Stomach (tissue), 9 donors: Measurements from ENCODE around the gene SLC26A9. TPM values are rescaled to one million over a fixed set of nuclear protein-coding genes. Genes with fewer than 3 reads are reported as not detected.

Experiments used
- DNase-seq, 2 donors: peaks; one replicate each; pipeline versions ENCODE4 v3.0.0 to v3.0.0-alpha.2; 2013 to 2019
- H3K27ac ChIP-seq, 5 donors: fragments of 200-600 bp in 4 of 5; sonication (generic) in 4 of 5; one replicate each; pipeline ENCODE4 v1.5.1; 2013 to 2019; ENCODE audit warnings: mild to moderate bottlenecking in 1 of 5, moderate library complexity in 1 of 5
- H3K27me3 ChIP-seq, 3 donors: fragments of 200-600 bp; sonication (generic); one replicate each; pipeline ENCODE4 v1.5.1; 2017 to 2019; ENCODE audit warnings: mixed run types in 1 of 3
- H3K36me3 ChIP-seq, 4 donors: fragments of 200-600 bp; sonication (generic); 1 replicate in 3 of 4; 2 replicates in 1 of 4; pipeline ENCODE4 v1.5.1; 2016 to 2019
- H3K4me1 ChIP-seq, 4 donors: fragments of 200-600 bp; sonication (generic); one replicate each; pipeline ENCODE4 v1.5.1; 2016 to 2019
- H3K4me3 ChIP-seq, 4 donors: fragments of 200-600 bp; sonication (generic) in 3 of 4; one replicate each; pipeline ENCODE4 v1.5.1; 2016 to 2019; ENCODE audit warnings: mild to moderate bottlenecking in 1 of 4
- H3K9me3 ChIP-seq, 4 donors: fragments of 200-600 bp; sonication (generic); one replicate each; pipeline ENCODE4 v1.5.1; 2016 to 2019
- EP300 ChIP-seq: sonication (generic); formaldehyde crosslinking; IDR thresholded peaks from one replicate; pipeline ENCODE4 v1.6.1; 2017; ENCODE audit warnings: antibody characterized with exemption
- POLR2A ChIP-seq, 4 donors: fragments of 450-650 bp; IDR thresholded peaks; one replicate each; pipeline ENCODE4 v1.6.1; 2016; ENCODE audit warnings: antibody characterized with exemption in 4 of 4, control low read depth in 2 of 4, mild to moderate bottlenecking in 1 of 4, moderate library complexity in 1 of 4
- POLR2AphosphoS5 ChIP-seq, 3 donors: sonication (generic); formaldehyde crosslinking; IDR thresholded peaks; one replicate each; pipeline ENCODE4 v1.6.1; 2016; ENCODE audit warnings: antibody characterized with exemption in 3 of 3
- WGBS, 5 donors: extraction: QIAGEN DNeasy Blood & Tissue Kit in 3 of 5; methylation state at CpG; one replicate each; pipeline versions ENCODE4 v1.1.5 to v1.1.7; 2013 to 2018; 5-methylcytosine and 5-hydroxymethylcytosine counted together
- intact Hi-C: fragments of 100-400 bp; cut with DNase I; formaldehyde crosslinking; loops from one replicate; pipeline ENCODE4 v1.15.1; 2023; ENCODE audit warnings: low total_unique reads
- polyA plus RNA-seq, 3 donors: library from polyadenylated mRNA; stranded (reverse); fragments of 200-250 nt; gene quantifications; one replicate each; pipeline ENCODE4 v1.2.3, GENCODE V29; 2013
- total RNA-seq, 5 donors: library from RNA; depleted of rRNA; stranded (reverse); fragments of >200 nt; gene quantifications; one replicate each; pipeline versions ENCODE4 v1.1.0 to v1.2.3, GENCODE V29; 2014 to 2016
- TF ChIP-seq, protein P1 (sequence below), 7 experiments: fragments of 450-650 bp in 4 of 7; fragments of 200-600 bp in 3 of 7; sonication (generic) in 3 of 7; IDR thresholded peaks; one replicate each; pipeline ENCODE4 v1.5.1; 2016 to 2019; ENCODE audit warnings: antibody characterized with exemption in 7 of 7, control low read depth in 2 of 7, mild to moderate bottlenecking in 1 of 7
- donor health status: healthy with polysubstance abuse.
- donor health status: Bipolar disorder and iron deficiency.
- donor health status: healthy.

SLC26A9 gene
- total and polyA plus RNA-seq, 8 donors: 7.9 to 63.0 (median 30.0) TPM; not detected in 1

DNA sequence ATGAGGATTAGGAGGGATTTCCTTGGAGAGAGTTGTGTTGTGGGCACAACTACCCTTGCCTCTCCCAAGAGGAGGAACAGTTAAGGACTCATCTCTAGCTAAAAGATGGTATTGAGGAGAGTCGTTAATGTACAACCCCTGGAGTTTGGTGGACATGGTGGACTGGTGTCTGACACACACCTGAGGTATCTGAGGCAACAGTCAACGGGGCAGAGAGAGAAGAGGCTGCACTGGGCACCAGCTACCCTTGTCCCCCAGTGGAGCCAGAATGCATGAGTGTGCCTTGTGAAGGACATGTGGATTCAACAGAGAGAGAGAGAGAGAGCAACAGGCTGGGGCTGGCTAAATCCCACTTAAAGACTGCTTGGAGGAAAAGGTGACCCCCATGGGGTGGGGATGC is 47.0 kb upstream of the SLC26A9 start:
- intact Hi-C loops: no loop called here
- no peaks in the 10 kb centered on the region for H3K27me3 ChIP-seq
- 78 to 91% (median 89%) methylated on average over 2 of the region's 2 CpGs for WGBS, 5 donors
- H3K9me3 ChIP-seq: no peaks in the 10 kb centered on the region
- TF ChIP-seq POLR2A (IDR thresholded peaks at IDR 0.05) (no peak), EP300 (no peak), POLR2AphosphoS5 (IDR thresholded peaks at IDR 0.05) (no peak)
- TF ChIP-seq, protein P1, sequence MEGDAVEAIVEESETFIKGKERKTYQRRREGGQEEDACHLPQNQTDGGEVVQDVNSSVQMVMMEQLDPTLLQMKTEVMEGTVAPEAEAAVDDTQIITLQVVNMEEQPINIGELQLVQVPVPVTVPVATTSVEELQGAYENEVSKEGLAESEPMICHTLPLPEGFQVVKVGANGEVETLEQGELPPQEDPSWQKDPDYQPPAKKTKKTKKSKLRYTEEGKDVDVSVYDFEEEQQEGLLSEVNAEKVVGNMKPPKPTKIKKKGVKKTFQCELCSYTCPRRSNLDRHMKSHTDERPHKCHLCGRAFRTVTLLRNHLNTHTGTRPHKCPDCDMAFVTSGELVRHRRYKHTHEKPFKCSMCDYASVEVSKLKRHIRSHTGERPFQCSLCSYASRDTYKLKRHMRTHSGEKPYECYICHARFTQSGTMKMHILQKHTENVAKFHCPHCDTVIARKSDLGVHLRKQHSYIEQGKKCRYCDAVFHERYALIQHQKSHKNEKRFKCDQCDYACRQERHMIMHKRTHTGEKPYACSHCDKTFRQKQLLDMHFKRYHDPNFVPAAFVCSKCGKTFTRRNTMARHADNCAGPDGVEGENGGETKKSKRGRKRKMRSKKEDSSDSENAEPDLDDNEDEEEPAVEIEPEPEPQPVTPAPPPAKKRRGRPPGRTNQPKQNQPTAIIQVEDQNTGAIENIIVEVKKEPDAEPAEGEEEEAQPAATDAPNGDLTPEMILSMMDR (IDR thresholded peaks at IDR 0.05): no peak
- no peak for DNase-seq
- no peak overlapping the region for H3K4me3 ChIP-seq
- peaks cover 0 to 47% (median 31%) of the 10 kb centered on the region in 4 donors for H3K36me3 ChIP-seq
- peaks cover 0 to 10% (median 3%) of the 10 kb centered on the region in 4 donors for H3K4me1 ChIP-seq
- H3K27ac ChIP-seq: no peak overlapping the region

DNA sequence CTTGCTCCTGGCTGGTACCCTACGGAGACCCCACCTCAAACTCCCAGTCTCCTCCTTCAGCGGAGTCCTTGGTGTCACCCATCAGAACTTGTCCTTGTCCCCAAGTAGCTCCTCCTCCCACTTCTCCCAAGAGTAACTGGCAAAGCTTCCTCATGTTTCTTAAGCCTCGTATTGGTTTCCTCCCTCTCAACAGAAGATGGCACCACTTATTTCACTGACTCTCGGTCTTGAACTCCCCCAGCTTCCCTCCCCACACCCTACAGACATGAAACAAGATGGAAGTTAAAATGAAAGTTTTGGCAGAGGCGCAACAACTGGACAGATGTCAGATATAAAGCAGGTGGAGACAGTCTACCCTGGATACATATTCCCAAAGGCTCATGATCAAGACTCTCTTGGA is 46.5 kb upstream of the SLC26A9 start:
- Histone ChIP-seq H3K36me3 (peaks cover 0 to 47% (median 31%) of the 10 kb centered on the region in 4 donors), H3K27me3 (no peaks in the 10 kb centered on the region), H3K4me3 (no peak overlapping the region), H3K27ac (no peak overlapping the region), H3K4me1 (peaks cover 0 to 10% (median 3%) of the 10 kb centered on the region in 4 donors), H3K9me3 (no peaks in the 10 kb centered on the region)
- TF ChIP-seq, protein P1 (IDR thresholded peaks at IDR 0.05): no peak
- TF ChIP-seq POLR2A (IDR thresholded peaks at IDR 0.05) (no peak), POLR2AphosphoS5 (IDR thresholded peaks at IDR 0.05) (no peak), EP300 (no peak)
- no peak for DNase-seq
- WGBS, 5 donors: 75 to 82% (median 79%) methylated on average over 5 of the region's 5 CpGs
- intact Hi-C loops: no loop called here

DNA sequence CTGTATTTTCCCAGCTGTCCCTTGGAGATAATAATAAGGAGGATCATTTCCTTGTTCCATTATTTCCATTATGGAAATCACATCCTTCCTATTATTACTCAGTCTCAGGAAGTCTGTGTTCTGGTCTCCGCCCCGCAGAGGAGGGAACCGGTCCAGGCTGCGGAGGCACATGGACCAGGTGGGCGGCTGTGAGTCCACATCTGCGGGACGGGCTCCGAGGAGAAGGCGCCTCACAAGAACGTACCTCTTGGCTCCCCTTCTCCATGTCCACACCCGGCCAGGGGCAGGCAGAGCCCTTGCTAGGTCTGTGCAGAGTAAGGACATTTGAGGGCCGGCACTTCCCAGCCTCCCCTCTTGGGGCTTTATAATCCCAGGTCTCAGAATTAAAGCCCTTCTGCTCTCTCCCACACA is 45.3 kb upstream of the SLC26A9 start:
- Histone ChIP-seq H3K36me3 (peaks cover 0 to 47% (median 28%) of the 10 kb centered on the region in 4 donors), H3K4me1 (peaks cover 0 to 16% (median 3%) of the 10 kb centered on the region in 4 donors), H3K27ac (no peak overlapping the region), H3K9me3 (no peaks in the 10 kb centered on the region), H3K4me3 (no peak overlapping the region), H3K27me3 (no peaks in the 10 kb centered on the region)
- intact Hi-C loops: no loop called here
- 67 to 79% (median 76%) methylated on average over 12 of the region's 12 CpGs for WGBS, 5 donors
- no peak for DNase-seq
- TF ChIP-seq, protein P1 (IDR thresholded peaks at IDR 0.05): no peak
- no peak for TF ChIP-seq EP300
- no peak for TF ChIP-seq POLR2A (IDR thresholded peaks at IDR 0.05)
- no peak for TF ChIP-seq POLR2AphosphoS5 (IDR thresholded peaks at IDR 0.05)

DNA sequence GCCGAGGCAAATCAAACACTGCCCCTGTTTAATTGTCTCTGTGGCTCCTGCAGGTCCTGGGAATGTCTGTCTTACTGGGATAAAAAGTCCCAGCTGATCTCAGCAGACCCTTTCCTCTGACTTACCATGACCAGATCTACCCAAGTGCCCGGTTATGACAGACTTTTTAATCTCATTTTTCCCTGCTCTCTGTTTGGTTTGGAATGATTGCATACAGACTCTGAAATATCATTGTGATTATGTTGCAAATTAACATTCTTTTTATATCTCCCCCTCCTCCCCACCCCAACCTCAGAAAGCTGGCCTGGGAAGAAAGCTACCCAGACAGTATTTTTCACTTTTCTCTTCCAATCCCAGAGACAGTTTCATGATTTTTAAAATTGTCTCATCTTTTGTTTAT is 43.6 kb upstream of the SLC26A9 start:
- no peak overlapping the region for H3K4me3 ChIP-seq
- no peaks in the 10 kb centered on the region for H3K27me3 ChIP-seq
- DNase-seq: no peak
- no peak for TF ChIP-seq EP300
- intact Hi-C loops: no loop called here
- 31 to 46% (median 42%) methylated on average over 2 of the region's 2 CpGs for WGBS, 5 donors
- no peaks in the 10 kb centered on the region for H3K9me3 ChIP-seq
- H3K27ac ChIP-seq: no peak overlapping the region
- H3K4me1 ChIP-seq: peaks cover 0 to 16% (median 3%) of the 10 kb centered on the region in 4 donors
- peaks cover 0 to 35% (median 17%) of the 10 kb centered on the region in 4 donors for H3K36me3 ChIP-seq

DNA sequence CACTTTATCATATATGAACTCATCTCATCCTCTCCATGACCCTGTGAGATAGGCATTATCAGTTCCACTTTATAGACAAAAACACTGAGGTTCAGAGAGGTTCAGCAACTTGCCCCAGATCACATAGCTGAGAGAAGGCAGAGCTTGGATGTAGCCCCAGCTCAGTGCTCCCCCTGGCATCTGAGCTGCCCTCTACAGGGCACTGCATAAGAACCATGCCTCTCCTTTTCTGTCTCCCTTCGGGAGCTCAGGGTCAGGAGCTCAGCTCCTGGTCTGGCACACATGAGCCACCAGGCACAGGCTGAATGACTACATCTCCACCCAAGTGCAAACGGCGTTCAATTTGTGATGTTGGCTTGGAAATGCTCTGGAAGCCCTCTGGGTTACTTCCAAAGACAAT is 43.0 kb upstream of the SLC26A9 start:
- Histone ChIP-seq H3K36me3 (peaks cover 0 to 31% (median 12%) of the 10 kb centered on the region in 4 donors), H3K27me3 (no peaks in the 10 kb centered on the region), H3K4me3 (no peak overlapping the region), H3K4me1 (peaks cover 0 to 16% (median 3%) of the 10 kb centered on the region in 4 donors), H3K9me3 (no peaks in the 10 kb centered on the region), H3K27ac (no peak overlapping the region)
- no peak for DNase-seq
- intact Hi-C loops: no loop called here
- 33 to 61% (median 43%) methylated on average over 3 of the region's 3 CpGs for WGBS, 5 donors
- TF ChIP-seq, protein P1 (IDR thresholded peaks at IDR 0.05): no peak
- TF ChIP-seq POLR2AphosphoS5 (IDR thresholded peaks at IDR 0.05): no peak
- no peak for TF ChIP-seq EP300
- no peak for TF ChIP-seq POLR2A (IDR thresholded peaks at IDR 0.05)
